K562 (cell line): Measurements from ENCODE around the gene DBP. TPM values are rescaled to one million over a fixed set of nuclear protein-coding genes. Genes with fewer than 3 reads are reported as not detected.

ENCODE experiments used
- CTCF ChIP-seq, 3 experiments: IDR thresholded peaks in 2 of 3; conservative IDR thresholded peaks in 1 of 3; 2 replicates each; pipeline ENCODE4 v1.5.1; 2011 to 2012; ENCODE audit warnings: low read length in 3 of 3, mild to moderate bottlenecking in 3 of 3, control low read depth in 2 of 3, improper control_type of control experiment in 1 of 3, inconsistent platforms in 1 of 3, low read depth in 1 of 3, mixed read lengths in 1 of 3, moderate library complexity in 1 of 3; ENCODE audit not compliant: insufficient read depth in 2 of 3
- ERF ChIP-seq: fragments of 450-650 bp; formaldehyde crosslinking; IDR thresholded peaks from 2 replicates; pipeline ENCODE4 v1.4.0; 2020; ENCODE audit warnings: mild to moderate bottlenecking, mixed read lengths
- ETV6 ChIP-seq, 3 experiments: fragments of 150-350 bp in 1 of 3; sonication (generic) in 1 of 3; formaldehyde crosslinking in 1 of 3; IDR thresholded peaks; 2 replicates each; pipeline versions ENCODE4 v1.6.1 to v1.8.0; 2014 to 2022; ENCODE audit warnings: borderline replicate concordance in 2 of 3, low read depth in 2 of 3, antibody characterized with exemption in 1 of 3, low read length in 1 of 3, mild to moderate bottlenecking in 1 of 3, missing genetic modification reagents in 1 of 3
- FOXM1 ChIP-seq, 2 experiments: fragments of 450-650 bp in 1 of 2; sonication (generic) in 1 of 2; formaldehyde crosslinking in 1 of 2; IDR thresholded peaks; 2 replicates each; pipeline versions ENCODE4 v1.6.1 to v1.9.0; 2017 to 2022; ENCODE audit warnings: low read depth in 2 of 2, mild to moderate bottlenecking in 2 of 2, missing genetic modification reagents in 1 of 2, moderate library complexity in 1 of 2
- ILK ChIP-seq: fragments of 450-650 bp; IDR thresholded peaks from 2 replicates; pipeline ENCODE4 v1.6.1; 2016; ENCODE audit warnings: missing genetic modification characterization, low read depth, mild to moderate bottlenecking, missing compliant biosample characterization, moderate library complexity, borderline replicate concordance
- MAZ ChIP-seq, 2 experiments: fragments of 450-650 bp in 1 of 2; sonication (generic) in 1 of 2; formaldehyde crosslinking; IDR thresholded peaks in 1 of 2; conservative IDR thresholded peaks in 1 of 2; 2 replicates each; pipeline versions ENCODE4 v1.4.0 to v1.5.0; 2020; ENCODE audit warnings: mild to moderate bottlenecking in 1 of 2, missing genetic modification reagents in 1 of 2
- MXD1 ChIP-seq: fragments of 250-450 bp; sonication (Bioruptor Pico); IDR thresholded peaks from 2 replicates; pipeline ENCODE4 v1.8.0; 2021; ENCODE audit warnings: borderline replicate concordance, mild to moderate bottlenecking, moderate library complexity; ENCODE audit not compliant: poor library complexity, severe bottlenecking
- NR2C2 ChIP-seq, 2 experiments: fragments of 200-800 bp in 1 of 2; sonication (Bioruptor generic) in 1 of 2; sonication (generic) in 1 of 2; formaldehyde crosslinking in 1 of 2; IDR thresholded peaks; 2 replicates each; pipeline versions ENCODE4 v1.6.1 to v1.8.0; 2016 to 2022; ENCODE audit warnings: mild to moderate bottlenecking in 1 of 2, missing compliant biosample characterization in 1 of 2, missing genetic modification characterization in 1 of 2, missing genetic modification reagents in 1 of 2
- RCOR1 ChIP-seq, 2 experiments: IDR thresholded peaks; 2 replicates each; pipeline ENCODE4 v1.6.1; 2012; ENCODE audit warnings: low read depth in 2 of 2, low read length in 2 of 2, borderline replicate concordance in 1 of 2, improper control_type of control experiment in 1 of 2
- SIN3A ChIP-seq, 2 experiments: fragments of 150-350 bp in 1 of 2; IDR thresholded peaks; 2 replicates each; pipeline ENCODE4 v1.6.1; 2011 to 2016; ENCODE audit warnings: borderline replicate concordance in 2 of 2, low read depth in 2 of 2, low read length in 2 of 2, mild to moderate bottlenecking in 2 of 2, moderate library complexity in 2 of 2; ENCODE audit not compliant: control insufficient read depth in 1 of 2
- ZNF121 ChIP-seq: sonication (generic); formaldehyde crosslinking; conservative IDR thresholded peaks from 2 replicates; pipeline ENCODE4 v1.8.0; 2022; ENCODE audit warnings: missing genetic modification reagents
- ZNF143 ChIP-seq: sonication (generic); formaldehyde crosslinking; IDR thresholded peaks from 2 replicates; pipeline ENCODE4 v1.9.0; 2022; ENCODE audit warnings: mild to moderate bottlenecking, missing genetic modification reagents
- ZNF217 ChIP-seq: sonication (generic); formaldehyde crosslinking; IDR thresholded peaks from 2 replicates; pipeline ENCODE4 v1.8.0; 2022; ENCODE audit warnings: mild to moderate bottlenecking, missing genetic modification reagents
- ZNF407 ChIP-seq: fragments of 450-650 bp; IDR thresholded peaks from 2 replicates; pipeline ENCODE4 v1.6.1; 2016; ENCODE audit warnings: low read depth
- polyA plus RNA-seq, 8 experiments: library from polyadenylated mRNA; depleted of rRNA in 4 of 8; stranded (reverse) in 5 of 8; unstranded in 3 of 8; fragments of >200 nt; fragmentation: Nextera tagmentation in 2 of 8; fragmentation: Illumina TruSeq in 1 of 8; extraction: Ambion mirVana in 2 of 8; extraction: Trizol in 1 of 8; gene quantifications; 2 replicates each; pipeline versions ENCODE4 v1.2.1 to v1.2.3, GENCODE V29; 2011 to 2014; ENCODE audit warnings: inconsistent platforms in 1 of 8, missing spikeins in 1 of 8
- total RNA-seq, 7 experiments: library from RNA; depleted of rRNA in 6 of 7; stranded (reverse); fragments of >200 nt in 6 of 7; fragmentation: Illumina TruSeq in 2 of 7; extraction: Trizol in 2 of 7; gene quantifications; 2 replicates each; pipeline versions ENCODE4 v1.2.1 to v1.2.3, GENCODE V29; 2011 to 2021; ENCODE audit warnings: low replicate concordance in 1 of 7

Gene DBP
- total and polyA plus RNA-seq, 9 of the 15 experiments (the other 6 are each of a cell fraction or from before 2014, with no cell fraction given) = 0.25 to 5.5 (median 1.8) TPM

GRCh38 chr19:48608798-48609263, 28.3 kb downstream of the DBP start (continued):
- TF ChIP-seq ZNF407 (no peak), ETV6 (IDR thresholded peaks at IDR 0.05; ENCODE audit: borderline replicate concordance in 1 of 2, low read depth in 2 of 2, low read length in 1 of 2) (no peak), ETV6 (CRISPR knock-in tag; IDR thresholded peaks at IDR 0.05; ENCODE audit: borderline replicate concordance) (no peak), ZNF143 (peak; percentile 55; the same call in 1 of the 2 replicates), ERF (CRISPR knock-in tag) (no peak), ILK (tag) (no peak), FOXM1 (IDR thresholded peaks at IDR 0.05; ENCODE audit: low read depth) (no peak), FOXM1 (CRISPR knock-in tag; IDR thresholded peaks at IDR 0.05; ENCODE audit: low read depth) (no peak), MXD1 (CRISPR knock-in tag) (no peak), MAZ (CRISPR knock-in tag; conservative IDR thresholded peaks at IDR 0.05 in 1 of 2, IDR thresholded peaks at IDR 0.05 in 1 of 2) (peak in 1 of 2 experiments; percentile 45; a peak in 2 of 4 replicates), SIN3A (IDR thresholded peaks at IDR 0.05; ENCODE audit: borderline replicate concordance in 2 of 2, control insufficient read depth in 1 of 2, low read depth in 2 of 2, low read length in 2 of 2) (no peak), NR2C2 (CRISPR knock-in tag; IDR thresholded peaks at IDR 0.05) (no peak), NR2C2 (tag; IDR thresholded peaks at IDR 0.05) (0 out of 2 replicates have a peak, but pooled peaks have one; percentile 18), ZNF217 (CRISPR knock-in tag) (no peak), ZNF121 (no peak), CTCF (IDR thresholded peaks at IDR 0.05 in 2 of 3, conservative IDR thresholded peaks at IDR 0.05 in 1 of 3; ENCODE audit: insufficient read depth in 2 of 3, low read depth in 1 of 3, low read length in 3 of 3) (peak; percentile 79 to 87 (median 81)), RCOR1 (IDR thresholded peaks at IDR 0.05; ENCODE audit: borderline replicate concordance in 1 of 2, low read depth in 2 of 2, low read length in 2 of 2) (peak in 1 of 2 experiments; percentile 67; a peak in 2 of 4 replicates)
